Panc1 (cell line): Measurements from ENCODE around the gene GSG1. TPM values are rescaled to one million over a fixed set of nuclear protein-coding genes. Genes with fewer than 3 reads are reported as not detected.

Experiments used
- ATAC-seq: fragments of 200-7000 bp; cut with Tn5 transposase; 2 replicates; pipeline ENCODE4 v1.9.1; 2020; ENCODE audit warnings: mild to moderate bottlenecking, moderate library complexity
- BruUV-seq: library from RNA; stranded (reverse); fragments of 400-500 nt; replicated peaks from 2 replicates; lab custom pipeline; 2021; lab: Mats Ljungman, UMichigan
- CTCF ChIA-PET: fragments of 300-600 bp; sonication (Branson Sonifier 250); formaldehyde crosslinking; loops from one replicate; lab custom pipeline; 2022; ENCODE audit warnings: antibody characterized with exemption; lab: Charles Lee
- POLR2A ChIA-PET: fragments of 300-600 bp; sonication (Branson Sonifier 250); formaldehyde crosslinking; loops from one replicate; lab custom pipeline; 2022; ENCODE audit warnings: antibody characterized with exemption; lab: Charles Lee
- DNase-seq: peaks from one replicate; pipeline ENCODE4 v3.0.0-alpha.2; 2010; ENCODE audit warnings: low read depth, low spot score
- H3K27ac ChIP-seq: 2 replicates; pipeline ENCODE4 v1.5.1; 2011; ENCODE audit warnings: mild to moderate bottlenecking, low read length, inconsistent platforms
- H3K27me3 ChIP-seq: fragments of 200-500 bp; sonication (Bioruptor generic); 2 replicates; pipeline ENCODE4 v1.6.0; 2014; ENCODE audit warnings: low read length, inconsistent platforms; ENCODE audit not compliant: control insufficient read depth, insufficient read depth
- H3K36me3 ChIP-seq: fragments of 200-500 bp; sonication (Bioruptor generic); 2 replicates; pipeline ENCODE4 v1.5.1; 2014; ENCODE audit warnings: inconsistent platforms, mild to moderate bottlenecking, low read length, moderate library complexity; ENCODE audit not compliant: control insufficient read depth, insufficient read depth
- H3K4me1 ChIP-seq: 2 replicates; pipeline ENCODE4 v1.5.1; 2011; ENCODE audit warnings: inconsistent platforms, mild to moderate bottlenecking, low read length, moderate library complexity; ENCODE audit not compliant: control insufficient read depth, insufficient read depth
- H3K4me3 ChIP-seq, 2 experiments: 2 replicates each; pipeline ENCODE4 v1.5.1; 2011 to 2012; ENCODE audit warnings: low read depth in 2 of 2, low read length in 2 of 2, mild to moderate bottlenecking in 2 of 2, inconsistent platforms in 1 of 2, moderate library complexity in 1 of 2
- H3K9me3 ChIP-seq: fragments of 200-500 bp; sonication (Bioruptor generic); 2 replicates; pipeline ENCODE4 v1.5.1; 2014; ENCODE audit warnings: low read depth, mild to moderate bottlenecking, inconsistent platforms, low read length, moderate library complexity; ENCODE audit not compliant: control insufficient read depth, insufficient read depth
- POLR2AphosphoS5 ChIP-seq: IDR thresholded peaks from 2 replicates; pipeline ENCODE4 v1.6.1; 2012; ENCODE audit warnings: mild to moderate bottlenecking, low read depth, low read length, moderate library complexity
- SIN3A ChIP-seq: IDR thresholded peaks from 2 replicates; pipeline ENCODE4 v1.6.1; 2012; ENCODE audit warnings: low read depth, mild to moderate bottlenecking, low read length, moderate library complexity, borderline replicate concordance; ENCODE audit not compliant: insufficient read depth
- TCF7L2 ChIP-seq: IDR thresholded peaks from 2 replicates; pipeline ENCODE4 v1.6.1; 2011; ENCODE audit warnings: mild to moderate bottlenecking, low read depth, low read length, inconsistent platforms
- in situ Hi-C: cut with HindIII; loops from 2 replicates; pipeline ENCODE4 v1.10.0; 2016; ENCODE audit warnings: low sequenced_read_pairs, low pct_unique_long_range_greater_than_20kb
- intact Hi-C: fragments of 100-400 bp; cut with micrococcal nuclease; formaldehyde crosslinking; loops from one replicate; pipeline ENCODE4 v1.10.0; 2022; ENCODE audit not compliant: unreplicated experiment
- total RNA-seq: library from RNA; stranded (reverse); gene quantifications from one replicate; pipeline ENCODE4 v1.2.1, GENCODE V29; 2021; ENCODE audit not compliant: unreplicated experiment
- TF ChIP-seq, protein P1 (sequence below), 2 experiments: IDR thresholded peaks; 2 replicates each; pipeline ENCODE4 v1.6.1; 2011 to 2012; ENCODE audit warnings: low read depth in 2 of 2, control low read depth in 1 of 2, low read length in 1 of 2, mild to moderate bottlenecking in 1 of 2, moderate library complexity in 1 of 2; ENCODE audit not compliant: insufficient read depth in 1 of 2
- TF ChIP-seq, protein P2 (sequence below): fragments of 450-650 bp; IDR thresholded peaks from 2 replicates; pipeline ENCODE4 v1.5.1; 2017; ENCODE audit warnings: mild to moderate bottlenecking

The GSG1 gene
- total RNA-seq, 1 experiment from 2014 or later = not detected

GRCh38 chr12:13046964-13047363, 56.5 kb downstream of the GSG1 start:
- no peak for DNase-seq
- no peaks in the 10 kb centered on the region for H3K9me3 ChIP-seq
- in situ Hi-C loops = no loop called here
- TF ChIP-seq SIN3A = no peak
- CTCF ChIA-PET = no interaction called here
- no peaks in the 10 kb centered on the region for H3K27me3 ChIP-seq
- H3K36me3 ChIP-seq = no peaks in the 10 kb centered on the region
- intact Hi-C loops = no loop called here
- POLR2A ChIA-PET = no interaction called here
- no peaks in the 10 kb centered on the region for H3K4me1 ChIP-seq
- H3K4me3 ChIP-seq = no peak overlapping the region
- BruUV-seq = no TSS peak
- ATAC-seq = no peak
- no peak overlapping the region for H3K27ac ChIP-seq

GRCh38 chr12:13045816-13046215, 57.7 kb downstream of the GSG1 start:
- Histone ChIP-seq H3K9me3 (no peaks in the 10 kb centered on the region), H3K36me3 (no peaks in the 10 kb centered on the region), H3K4me1 (no peaks in the 10 kb centered on the region), H3K27me3 (no peaks in the 10 kb centered on the region), H3K4me3 (no peak overlapping the region), H3K27ac (no peak overlapping the region)
- intact Hi-C loops = no loop called here
- ChIA-PET CTCF (no interaction called here), POLR2A (interaction anchor here (0.6 kb wide), 1 partner anchor 16 kb away, joined by 3 read pairs; no protein-coding TSS in a partner anchor)
- ATAC-seq (no peak), DNase-seq (no peak)
- BruUV-seq = no TSS peak
- TF ChIP-seq SIN3A (no peak), POLR2AphosphoS5 (no peak), TCF7L2 (no peak)
- TF ChIP-seq, protein P1, sequence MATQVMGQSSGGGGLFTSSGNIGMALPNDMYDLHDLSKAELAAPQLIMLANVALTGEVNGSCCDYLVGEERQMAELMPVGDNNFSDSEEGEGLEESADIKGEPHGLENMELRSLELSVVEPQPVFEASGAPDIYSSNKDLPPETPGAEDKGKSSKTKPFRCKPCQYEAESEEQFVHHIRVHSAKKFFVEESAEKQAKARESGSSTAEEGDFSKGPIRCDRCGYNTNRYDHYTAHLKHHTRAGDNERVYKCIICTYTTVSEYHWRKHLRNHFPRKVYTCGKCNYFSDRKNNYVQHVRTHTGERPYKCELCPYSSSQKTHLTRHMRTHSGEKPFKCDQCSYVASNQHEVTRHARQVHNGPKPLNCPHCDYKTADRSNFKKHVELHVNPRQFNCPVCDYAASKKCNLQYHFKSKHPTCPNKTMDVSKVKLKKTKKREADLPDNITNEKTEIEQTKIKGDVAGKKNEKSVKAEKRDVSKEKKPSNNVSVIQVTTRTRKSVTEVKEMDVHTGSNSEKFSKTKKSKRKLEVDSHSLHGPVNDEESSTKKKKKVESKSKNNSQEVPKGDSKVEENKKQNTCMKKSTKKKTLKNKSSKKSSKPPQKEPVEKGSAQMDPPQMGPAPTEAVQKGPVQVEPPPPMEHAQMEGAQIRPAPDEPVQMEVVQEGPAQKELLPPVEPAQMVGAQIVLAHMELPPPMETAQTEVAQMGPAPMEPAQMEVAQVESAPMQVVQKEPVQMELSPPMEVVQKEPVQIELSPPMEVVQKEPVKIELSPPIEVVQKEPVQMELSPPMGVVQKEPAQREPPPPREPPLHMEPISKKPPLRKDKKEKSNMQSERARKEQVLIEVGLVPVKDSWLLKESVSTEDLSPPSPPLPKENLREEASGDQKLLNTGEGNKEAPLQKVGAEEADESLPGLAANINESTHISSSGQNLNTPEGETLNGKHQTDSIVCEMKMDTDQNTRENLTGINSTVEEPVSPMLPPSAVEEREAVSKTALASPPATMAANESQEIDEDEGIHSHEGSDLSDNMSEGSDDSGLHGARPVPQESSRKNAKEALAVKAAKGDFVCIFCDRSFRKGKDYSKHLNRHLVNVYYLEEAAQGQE (IDR thresholded peaks at IDR 0.05; ENCODE audit: insufficient read depth in 1 of 2, low read depth in 2 of 2, low read length in 1 of 2) = no peak
- TF ChIP-seq, protein P2, sequence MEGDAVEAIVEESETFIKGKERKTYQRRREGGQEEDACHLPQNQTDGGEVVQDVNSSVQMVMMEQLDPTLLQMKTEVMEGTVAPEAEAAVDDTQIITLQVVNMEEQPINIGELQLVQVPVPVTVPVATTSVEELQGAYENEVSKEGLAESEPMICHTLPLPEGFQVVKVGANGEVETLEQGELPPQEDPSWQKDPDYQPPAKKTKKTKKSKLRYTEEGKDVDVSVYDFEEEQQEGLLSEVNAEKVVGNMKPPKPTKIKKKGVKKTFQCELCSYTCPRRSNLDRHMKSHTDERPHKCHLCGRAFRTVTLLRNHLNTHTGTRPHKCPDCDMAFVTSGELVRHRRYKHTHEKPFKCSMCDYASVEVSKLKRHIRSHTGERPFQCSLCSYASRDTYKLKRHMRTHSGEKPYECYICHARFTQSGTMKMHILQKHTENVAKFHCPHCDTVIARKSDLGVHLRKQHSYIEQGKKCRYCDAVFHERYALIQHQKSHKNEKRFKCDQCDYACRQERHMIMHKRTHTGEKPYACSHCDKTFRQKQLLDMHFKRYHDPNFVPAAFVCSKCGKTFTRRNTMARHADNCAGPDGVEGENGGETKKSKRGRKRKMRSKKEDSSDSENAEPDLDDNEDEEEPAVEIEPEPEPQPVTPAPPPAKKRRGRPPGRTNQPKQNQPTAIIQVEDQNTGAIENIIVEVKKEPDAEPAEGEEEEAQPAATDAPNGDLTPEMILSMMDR = no peak
- in situ Hi-C loops = no loop called here

GRCh38 chr12:13044906-13045299, 58.6 kb downstream of the GSG1 start:
- no peaks in the 10 kb centered on the region for H3K27me3 ChIP-seq
- ChIA-PET POLR2A (no interaction called here), CTCF (no interaction called here)
- BruUV-seq = no TSS peak
- H3K9me3 ChIP-seq = no peaks in the 10 kb centered on the region
- in situ Hi-C loops (no loop called here), intact Hi-C loops (no loop called here)
- H3K27ac ChIP-seq = no peak overlapping the region
- H3K4me1 ChIP-seq = no peaks in the 10 kb centered on the region
- DNase-seq (no peak), ATAC-seq (0 out of 2 replicates have a peak, but pooled peaks have one; percentile 6)
- TF ChIP-seq, protein P2 = no peak
- TF ChIP-seq, protein P1 (IDR thresholded peaks at IDR 0.05; ENCODE audit: insufficient read depth in 1 of 2, low read depth in 2 of 2, low read length in 1 of 2) = peak in 1 of 2 experiments; percentile 32; a peak in 1 of 4 replicates
- H3K4me3 ChIP-seq = peak overlapping the region; percentile 73 to 93
- no peaks in the 10 kb centered on the region for H3K36me3 ChIP-seq
